Measurements from ENCODE around the gene GRIK3.

DNA sequence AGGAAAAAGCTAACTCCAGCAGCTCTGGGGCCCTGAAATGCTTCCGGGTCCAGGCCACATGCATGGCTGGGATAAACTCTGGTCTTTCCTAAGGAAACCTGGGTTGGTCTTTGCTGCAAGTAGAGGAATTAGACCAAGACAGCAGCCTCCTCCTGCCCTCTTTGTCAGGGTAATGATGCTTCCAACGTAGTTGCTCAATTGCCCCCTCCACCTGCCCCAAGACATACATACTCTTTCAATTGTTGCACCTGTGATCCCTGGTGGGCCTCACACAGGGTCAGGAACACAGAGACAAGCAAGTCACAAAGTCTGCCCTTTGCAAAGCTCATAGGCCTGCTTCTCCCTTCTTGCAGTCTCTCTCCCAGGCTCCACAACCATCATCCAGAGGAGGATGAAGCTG lies 41.9 kb upstream of the GRIK3 start:
- TF ChIP-seq POLR2A (IDR thresholded peaks at IDR 0.05) (no peak), POLR2AphosphoS5 (IDR thresholded peaks at IDR 0.05) (no peak)

Measured in stomach (tissue), 4 donors.